Activated CD4-positive, CD25-positive, alpha-beta regulatory T cell treated with anti-CD3 and anti-CD28 coated beads, Interleukin-2, amount 50 U/mL, for 24 hours (primary cell): Measurements from ENCODE around the gene PTBP3.
A peak's percentile ranks its signal among the peaks of the same experiment; 100 is the strongest.
"Not testable (repeated sequence)": the region's sequence is repeated elsewhere in the genome, so short reads cannot be mapped to it uniquely, and the experiment has no call there.

Experiments
- ATAC-seq, 2 donors: fragments of 150-1000 bp; cut with Tn5 transposase; one replicate each; pipeline ENCODE4 v1.10.0; 2021; ENCODE audit warnings: mild to moderate bottlenecking in 1 of 2, moderate library complexity in 1 of 2

Gene PTBP3, protein sequence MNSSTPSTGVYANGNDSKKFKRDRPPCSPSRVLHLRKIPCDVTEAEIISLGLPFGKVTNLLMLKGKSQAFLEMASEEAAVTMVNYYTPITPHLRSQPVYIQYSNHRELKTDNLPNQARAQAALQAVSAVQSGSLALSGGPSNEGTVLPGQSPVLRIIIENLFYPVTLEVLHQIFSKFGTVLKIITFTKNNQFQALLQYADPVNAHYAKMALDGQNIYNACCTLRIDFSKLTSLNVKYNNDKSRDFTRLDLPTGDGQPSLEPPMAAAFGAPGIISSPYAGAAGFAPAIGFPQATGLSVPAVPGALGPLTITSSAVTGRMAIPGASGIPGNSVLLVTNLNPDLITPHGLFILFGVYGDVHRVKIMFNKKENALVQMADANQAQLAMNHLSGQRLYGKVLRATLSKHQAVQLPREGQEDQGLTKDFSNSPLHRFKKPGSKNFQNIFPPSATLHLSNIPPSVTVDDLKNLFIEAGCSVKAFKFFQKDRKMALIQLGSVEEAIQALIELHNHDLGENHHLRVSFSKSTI

DNA sequence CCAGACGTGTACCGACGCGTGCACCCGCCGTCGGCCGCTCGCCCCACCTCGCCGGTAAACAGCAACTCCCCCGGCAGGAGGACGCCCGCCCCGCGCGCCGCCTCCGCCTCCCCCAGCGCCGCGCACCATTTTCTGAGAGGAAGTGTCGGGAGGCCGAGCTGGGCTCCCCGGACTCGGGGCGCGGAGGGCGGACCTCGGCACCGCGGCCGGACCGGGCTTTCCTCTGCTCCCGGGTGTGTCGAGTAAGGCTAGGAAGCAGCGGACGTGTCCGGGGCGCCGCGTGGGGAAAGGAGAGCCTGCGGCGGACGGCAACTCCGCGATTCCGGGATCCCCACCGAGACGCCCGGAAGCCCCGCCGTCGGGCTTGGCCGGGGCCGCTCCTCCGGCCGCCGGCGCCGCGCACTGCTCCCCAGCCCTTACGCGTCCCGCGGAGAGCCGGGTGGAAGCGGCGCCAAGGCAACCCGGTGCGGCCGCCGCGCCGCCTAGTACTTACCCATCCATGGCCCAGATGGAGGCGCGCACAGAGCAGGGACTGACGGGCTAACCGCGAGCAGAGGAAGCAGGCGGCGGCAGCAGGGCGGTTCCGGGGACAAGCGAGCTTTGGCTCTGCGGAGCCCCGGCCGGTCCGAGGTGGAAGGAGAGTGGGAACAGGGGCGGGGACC is at the start of gene PTBP3:
TSS of gene PTBP3 (minus strand) at position 643 of the 662 bp plus-strand sequence. CDS start 35,754 bp downstream, outside the sequence.
- peak; percentile 58 to 64 for ATAC-seq

DNA sequence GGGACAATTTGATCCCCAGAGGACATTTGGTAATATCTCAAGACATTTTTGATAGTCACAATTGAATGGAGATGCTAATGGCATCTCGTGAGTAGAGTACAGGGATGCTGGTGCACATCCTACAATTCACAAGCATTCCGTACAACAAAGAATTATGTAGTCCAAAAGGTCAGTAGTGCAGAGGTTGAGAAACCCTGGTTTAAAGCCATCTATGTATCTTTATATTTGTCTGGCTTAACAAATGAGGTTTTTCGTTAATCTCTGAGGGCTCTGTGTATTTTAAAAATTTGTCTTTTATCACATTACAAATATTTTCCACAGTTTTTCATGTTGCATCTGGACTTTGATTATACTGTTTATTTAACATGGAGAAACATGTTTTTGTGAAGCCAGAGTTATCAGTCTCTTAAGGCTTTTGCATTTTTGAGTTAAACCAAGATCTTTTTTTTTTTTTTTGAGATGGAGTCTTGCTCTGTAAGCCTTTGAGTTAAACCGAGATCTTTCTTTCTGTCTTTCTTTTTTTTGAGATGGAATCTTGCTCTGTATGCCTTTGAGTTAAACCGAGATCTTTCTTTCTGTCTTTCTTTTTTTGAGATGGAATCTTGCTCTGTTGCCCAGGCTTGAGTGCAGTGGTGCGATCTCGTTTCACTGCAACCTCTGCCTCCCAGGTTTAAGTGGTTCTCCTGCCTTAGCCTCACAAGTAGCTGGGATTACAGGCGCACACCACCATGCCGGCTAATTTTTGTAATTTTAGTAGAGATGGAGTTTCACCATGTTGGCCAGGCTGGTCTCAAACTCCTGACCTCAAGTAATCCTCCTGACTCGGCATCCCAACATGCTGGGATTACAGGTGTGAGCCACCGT is 49.3 kb upstream of the PTBP3 start:
- no peak for ATAC-seq

DNA sequence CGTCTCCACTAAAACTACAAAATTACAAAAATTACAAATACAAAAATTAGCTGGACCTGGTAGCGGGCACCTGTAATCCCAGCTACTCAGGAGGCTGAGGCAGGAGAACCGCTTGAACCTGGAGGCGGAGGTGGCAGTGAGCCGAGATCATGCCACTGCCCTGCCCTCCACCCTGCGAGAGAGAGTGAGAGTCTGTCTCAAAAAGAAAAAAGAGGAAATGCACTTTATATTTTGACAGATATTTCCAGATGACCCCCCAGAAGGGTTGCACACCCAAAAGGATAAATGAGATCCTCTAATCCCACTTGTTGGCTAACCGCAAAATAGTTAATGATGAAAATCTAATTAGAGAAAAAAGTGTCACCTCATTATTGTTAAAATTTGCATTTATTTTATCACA is 48.6 kb upstream of the PTBP3 start:
- no peak for ATAC-seq

DNA sequence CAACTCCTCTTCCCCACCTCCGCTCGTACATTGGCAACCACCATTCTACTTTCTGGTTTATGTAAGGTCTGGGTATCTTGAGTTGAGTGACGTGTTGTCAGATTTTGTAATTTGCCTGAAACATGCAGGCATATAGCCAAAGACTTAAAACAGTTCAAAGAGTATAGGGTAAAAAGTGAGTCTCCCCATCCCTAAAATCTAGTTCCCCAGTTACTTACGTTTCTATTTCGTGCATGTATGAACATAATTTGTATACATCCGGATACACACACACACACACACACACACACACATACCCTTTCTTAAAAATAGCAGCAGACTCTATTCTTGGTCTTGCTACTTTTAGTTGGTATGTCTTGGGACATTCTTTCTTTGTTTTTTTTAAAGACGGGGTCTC is 47.4 kb upstream of the PTBP3 start:
- no peak for ATAC-seq

DNA sequence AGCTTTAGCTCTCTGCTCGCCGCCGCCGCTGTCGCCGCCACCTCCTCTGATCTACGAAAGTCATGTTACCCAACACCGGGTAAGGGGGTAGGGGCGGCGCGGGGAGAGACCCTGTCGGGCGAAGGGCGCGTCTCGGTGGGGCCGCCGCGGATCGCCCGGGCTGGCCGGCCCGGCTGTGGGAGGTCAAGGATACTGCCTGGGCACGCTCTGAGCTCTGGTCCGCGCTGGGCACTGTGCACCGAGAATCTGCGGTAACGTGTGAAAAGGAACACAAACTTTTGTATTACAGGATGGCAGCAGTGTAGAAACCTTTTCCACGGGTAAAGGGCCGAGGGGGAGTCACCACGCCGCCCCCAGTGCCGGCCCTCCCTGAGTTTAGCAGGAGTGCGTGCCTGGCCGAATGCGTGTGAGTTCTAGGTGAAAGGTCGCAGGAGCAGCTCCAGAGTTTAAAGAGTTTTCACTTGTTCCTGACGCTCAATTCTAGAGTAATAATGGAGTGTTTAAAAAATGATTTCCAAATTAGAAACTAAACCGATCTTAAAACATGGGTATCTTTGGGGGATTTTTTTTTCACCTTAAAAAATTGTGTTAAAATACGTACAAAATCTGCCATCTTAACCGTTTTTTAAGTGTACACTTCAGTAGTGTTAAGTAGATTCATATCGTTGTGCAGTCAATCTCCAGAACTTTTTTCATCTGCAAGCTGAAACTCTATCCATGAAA is 46.8 kb upstream of the PTBP3 start, which contains the start of gene HSDL2:
TSS of gene HSDL2 (plus strand) at position 7 of the 723 bp plus-strand sequence. CDS start at position 63, 56 bp downstream.
- peak; percentile 2 to 5 for ATAC-seq

DNA sequence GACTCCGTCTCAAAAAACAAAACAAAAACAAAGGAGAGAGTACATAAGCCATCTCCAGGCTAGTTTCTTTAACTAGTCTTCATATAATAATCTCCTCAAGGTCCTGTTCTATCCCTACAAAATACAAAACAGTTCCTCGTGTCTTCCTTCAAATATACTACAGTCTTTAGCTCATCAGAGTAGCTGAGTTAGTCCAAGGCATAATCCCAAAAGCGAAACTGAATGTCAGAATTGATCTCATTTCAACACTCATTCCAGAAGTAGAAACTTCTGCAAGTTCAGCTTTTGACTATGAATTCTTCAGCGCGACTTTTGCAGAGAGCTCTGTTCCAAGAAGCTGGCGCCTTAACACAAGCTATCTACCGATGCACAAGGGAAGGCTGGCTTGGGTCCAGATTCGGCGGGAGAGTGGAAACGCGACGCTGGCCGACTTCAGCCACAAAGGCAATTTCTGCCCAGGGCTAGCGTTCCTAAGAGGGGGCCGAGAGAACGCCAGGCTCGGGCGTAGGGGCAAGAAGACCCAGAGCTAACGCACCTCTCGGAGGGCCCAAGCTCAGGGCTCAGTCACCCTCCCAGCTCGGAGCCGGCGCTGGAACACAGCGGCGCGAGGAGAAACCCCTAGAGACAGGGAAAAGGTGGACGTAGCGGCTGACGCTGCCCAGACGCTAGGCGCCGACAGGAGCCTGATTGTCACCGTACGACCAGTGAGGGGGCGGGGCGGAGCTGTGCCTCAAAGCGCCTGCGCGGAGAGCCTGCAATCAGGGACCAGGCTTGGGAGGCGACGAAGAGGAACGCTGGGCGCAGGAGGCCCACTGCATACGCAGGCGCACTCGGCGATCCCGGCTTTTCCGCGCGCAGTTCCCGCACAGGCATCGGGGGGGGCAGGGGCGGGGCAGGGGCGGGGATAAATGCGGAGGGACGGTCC is 46.0 kb upstream of the PTBP3 start:
- peak; percentile 84 to 88 for ATAC-seq

DNA sequence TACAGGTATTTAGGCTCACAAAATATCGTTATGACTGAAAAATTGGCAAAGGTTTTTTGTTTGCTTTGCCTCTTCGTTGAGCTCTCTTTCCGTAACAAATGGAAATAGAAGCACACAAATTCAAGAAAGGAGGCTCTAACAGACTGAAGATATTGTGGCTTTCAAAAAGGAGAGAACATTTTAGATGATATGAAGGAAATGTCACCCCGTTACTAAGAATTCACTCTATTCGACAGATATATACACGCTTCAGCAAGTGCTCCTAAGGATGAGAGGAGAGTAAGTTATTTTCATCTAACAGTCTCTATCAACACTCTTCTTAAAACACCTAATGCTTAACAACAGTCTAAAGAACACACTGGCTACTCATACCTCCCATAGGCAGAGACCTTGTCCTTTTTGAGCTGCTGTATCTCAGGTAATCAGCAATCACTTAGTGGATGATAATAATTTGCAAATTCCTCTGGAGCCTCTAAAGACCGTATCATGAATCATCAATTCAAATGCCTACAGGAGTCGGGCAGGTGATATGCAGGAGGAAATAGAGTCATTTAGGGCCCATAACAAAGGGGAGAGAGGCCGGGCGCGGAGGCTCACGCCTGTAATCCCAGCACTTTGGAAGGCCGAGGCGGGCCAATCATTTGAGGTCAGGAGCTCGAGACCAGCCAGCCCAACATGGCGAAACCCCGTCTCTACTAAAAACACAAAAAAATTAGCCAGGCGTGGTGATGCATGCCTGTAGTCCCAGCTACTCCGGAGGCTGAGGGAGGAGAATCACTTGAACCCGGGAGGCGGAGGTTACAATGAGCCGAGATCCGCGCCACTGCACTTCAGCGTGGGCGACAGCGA is 45.1 kb upstream of the PTBP3 start:
- ATAC-seq, result no peak

DNA sequence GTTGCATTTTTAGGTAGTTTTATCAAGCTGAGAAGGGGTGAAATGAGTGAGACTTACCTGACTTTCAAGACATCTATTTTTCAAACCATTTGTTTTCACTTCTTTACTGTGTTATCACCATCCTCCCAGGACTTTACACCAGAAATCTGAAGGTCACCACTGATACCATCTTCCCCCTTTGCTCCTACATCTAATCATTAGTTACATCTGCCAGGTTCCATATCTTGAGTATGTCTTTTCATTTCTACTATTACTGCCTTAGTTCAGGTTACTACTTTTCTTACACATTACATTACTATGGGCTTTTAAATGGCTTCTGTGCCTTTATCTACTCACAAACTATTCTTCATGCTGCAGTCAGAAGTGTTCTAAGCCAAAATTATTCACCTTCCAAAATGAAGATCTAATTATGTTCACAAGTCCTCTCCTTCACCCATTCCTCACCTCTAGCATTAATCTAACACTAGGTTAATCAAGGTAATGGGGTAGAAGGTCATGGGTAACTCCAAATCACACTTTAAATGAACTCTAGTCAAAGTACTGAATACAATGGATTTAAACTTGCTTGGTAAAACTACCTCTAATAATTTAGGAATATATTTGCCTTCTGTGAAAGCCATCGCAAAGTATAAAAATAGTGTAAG is 44.4 kb upstream of the PTBP3 start:
- ATAC-seq, result no peak

DNA sequence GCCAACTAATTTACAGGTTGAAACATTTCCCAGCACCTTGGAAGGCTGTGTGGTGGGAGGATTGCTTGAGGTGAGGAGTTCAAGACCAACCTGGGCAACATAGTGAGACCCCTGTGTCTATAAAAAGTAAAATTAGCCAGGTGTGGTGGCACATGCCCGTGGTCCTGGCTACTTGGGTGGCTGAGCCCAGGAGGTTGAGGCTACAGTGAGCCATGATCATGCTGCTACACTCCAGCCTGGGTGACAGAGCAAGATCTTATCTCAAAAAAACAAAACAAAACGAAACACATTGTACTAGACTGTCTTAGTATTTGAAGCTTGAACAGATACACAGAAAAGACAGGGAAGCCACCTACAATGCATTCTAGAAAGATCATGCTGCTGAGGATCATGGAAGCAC is 43.7 kb upstream of the PTBP3 start:
- ATAC-seq, result no peak

DNA sequence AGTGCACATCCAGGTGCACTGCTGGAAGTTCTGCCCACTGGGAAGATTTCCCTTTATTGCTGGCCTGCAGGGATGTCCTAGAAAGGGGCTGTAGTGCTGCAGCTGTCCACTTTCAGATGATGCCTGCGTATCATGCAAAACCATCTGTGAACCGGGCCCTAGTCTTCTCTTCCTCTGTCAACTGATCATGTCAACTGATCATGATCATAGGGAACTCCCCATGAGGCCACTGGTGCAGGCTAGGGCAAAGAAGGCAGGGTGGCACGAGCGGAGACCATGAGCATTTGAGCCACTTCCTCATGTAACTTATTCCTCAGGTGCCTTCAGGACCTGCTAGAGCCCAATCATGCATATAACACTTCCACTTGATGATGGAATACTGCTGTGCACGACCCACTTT is 41.9 kb upstream of the PTBP3 start:
- no peak for ATAC-seq

DNA sequence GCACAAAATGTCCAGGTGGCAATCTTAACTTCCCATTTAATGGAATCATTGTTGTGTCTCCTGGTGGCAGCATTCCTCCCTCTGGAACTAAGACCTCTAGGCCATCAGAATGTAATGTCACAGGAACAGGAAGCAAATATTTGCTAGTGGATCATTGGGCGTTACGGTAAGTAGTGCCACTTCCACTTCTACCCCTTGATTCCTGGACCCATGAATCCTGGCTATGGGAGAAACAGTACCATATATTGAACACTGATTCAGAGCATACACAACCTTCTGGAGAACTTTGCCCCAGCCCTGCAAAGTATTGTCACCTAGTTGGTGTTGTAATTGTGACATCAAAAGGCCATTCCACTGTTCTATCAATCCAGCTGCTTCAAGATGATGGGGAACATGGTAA is 40.8 kb upstream of the PTBP3 start:
- not testable (repeated sequence) for ATAC-seq

DNA sequence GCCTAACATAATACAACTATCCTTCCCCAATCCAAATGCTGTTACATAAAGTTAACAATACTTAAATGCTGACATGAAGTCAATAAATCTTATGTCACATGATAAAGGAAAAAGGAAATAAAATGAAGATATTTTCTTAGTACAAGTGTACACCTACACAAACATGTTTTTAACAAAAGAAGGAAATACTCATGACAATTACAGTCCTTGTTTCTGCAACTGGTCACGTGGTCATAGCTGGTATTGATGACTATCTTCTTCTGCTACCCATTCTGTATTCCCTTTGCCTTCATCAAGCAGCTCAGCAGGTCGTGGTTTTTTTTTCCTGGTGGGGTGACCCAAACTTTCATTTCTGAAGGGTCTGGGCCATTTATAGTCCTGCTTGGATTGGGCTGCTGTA is 40.2 kb upstream of the PTBP3 start:
- ATAC-seq, result not testable (repeated sequence)

DNA sequence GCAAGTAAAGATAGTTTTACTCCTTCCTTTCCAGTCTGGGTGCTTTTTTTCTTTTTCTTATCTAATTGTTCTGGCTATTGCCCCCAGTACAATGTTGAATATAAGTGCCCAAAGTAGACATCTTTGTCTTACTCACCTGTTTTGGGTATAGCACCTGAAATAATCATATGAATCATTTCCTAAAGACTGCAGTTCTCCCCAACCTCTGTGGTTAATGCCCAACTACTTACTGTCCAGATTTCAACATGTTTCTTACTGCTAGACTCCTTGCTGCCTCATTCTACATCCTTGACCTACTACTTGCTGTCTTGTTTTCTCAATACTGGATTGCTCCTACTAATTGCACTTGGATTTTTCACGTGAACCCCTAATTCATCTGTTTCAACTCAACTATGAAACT is 37.6 kb upstream of the PTBP3 start:
- no peak for ATAC-seq

DNA sequence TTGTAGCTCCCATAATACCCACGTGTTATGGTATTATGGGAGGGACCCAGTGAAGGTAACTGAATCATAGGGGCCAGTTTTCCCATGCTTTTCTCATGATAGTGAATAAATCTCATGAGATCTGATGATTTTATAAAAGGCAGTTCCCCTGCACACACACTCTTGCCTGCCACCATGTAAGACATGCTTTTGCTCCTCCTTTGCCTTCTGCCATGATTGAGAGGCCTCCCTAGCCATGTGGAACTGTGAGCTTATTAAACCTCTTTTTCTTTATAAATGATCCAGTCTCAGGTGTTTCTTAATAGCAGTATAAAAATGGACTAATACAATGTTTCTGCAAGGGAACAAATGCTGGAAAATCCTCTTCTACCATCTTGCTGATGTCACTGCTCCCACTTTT is 36.4 kb upstream of the PTBP3 start:
- ATAC-seq, result no peak

DNA sequence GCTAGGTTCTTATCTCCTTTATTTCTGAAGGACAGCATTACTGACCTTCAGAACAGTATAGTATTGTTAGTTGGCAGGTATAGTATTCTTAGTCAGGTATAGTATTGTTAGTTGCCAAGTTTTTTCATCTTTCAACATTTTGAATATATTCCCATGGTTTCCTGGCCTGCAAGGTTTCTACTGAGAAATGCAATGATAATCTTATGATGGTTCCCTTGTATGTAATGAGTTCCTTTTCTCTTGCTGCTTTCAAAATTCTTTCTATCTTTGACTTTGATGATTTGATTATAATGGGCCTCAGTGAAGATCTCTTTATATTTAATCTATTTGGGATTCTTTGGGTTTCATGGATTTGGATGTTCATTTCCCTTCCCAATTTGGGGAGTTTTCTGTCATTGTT is 34.0 kb upstream of the PTBP3 start:
- ATAC-seq, result no peak

DNA sequence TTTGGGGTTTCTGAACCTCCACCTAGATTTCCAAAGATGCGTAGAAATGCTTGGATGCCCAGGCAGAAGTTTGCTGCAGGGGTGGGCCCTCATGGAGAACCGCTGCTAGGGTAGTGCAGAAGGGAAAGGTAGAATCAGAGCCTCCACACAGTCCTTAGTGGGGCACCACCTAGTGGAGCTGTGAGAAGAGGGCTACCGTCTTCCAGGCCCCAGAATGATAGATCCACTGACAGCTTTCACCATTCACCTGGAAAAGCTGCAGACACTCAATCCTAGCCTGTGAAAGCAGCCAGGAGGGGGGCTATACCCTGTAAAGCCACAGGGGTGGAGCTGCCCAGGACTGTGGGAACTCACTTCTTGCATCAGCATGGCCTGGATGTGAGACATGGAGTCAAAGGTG is 33.2 kb upstream of the PTBP3 start:
- no peak for ATAC-seq

DNA sequence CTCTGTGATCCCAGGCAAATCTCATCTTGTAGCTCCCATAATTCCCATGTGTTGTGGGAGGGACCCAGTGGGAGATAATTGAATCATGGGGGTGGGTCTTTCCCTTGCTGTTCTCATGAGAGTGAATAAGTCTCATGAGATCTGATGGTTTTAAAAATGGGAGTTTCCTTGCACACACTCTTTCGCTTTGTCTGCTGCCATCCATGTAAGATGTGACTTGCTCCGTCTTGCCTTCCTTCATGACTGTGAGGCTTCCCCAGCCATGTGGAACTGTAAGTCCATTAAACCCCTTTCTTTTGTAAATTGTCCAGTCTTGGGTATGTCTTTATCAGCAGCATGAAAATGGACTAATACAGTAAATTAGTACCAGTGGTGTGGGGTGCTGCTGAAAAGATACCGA is 31.8 kb upstream of the PTBP3 start:
- ATAC-seq, result not testable (repeated sequence)

DNA sequence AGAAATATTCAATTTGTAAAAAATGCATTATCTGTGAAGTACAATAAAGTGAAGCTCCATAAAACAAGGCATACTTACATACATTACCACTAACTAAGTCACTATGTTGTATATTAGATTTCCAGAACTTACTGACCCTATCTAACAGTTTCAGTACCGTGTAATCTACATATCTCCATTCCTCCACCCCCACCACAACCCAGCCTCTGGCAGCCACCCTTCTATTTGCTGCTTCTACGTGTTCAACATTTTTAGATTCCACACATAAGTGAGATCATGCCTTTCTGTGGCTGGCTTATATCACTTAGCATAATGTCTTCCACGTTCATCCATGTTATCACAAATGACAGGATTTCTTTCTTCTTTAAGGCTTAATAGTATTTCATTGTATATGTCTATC is 31.3 kb upstream of the PTBP3 start:
- no peak for ATAC-seq

DNA sequence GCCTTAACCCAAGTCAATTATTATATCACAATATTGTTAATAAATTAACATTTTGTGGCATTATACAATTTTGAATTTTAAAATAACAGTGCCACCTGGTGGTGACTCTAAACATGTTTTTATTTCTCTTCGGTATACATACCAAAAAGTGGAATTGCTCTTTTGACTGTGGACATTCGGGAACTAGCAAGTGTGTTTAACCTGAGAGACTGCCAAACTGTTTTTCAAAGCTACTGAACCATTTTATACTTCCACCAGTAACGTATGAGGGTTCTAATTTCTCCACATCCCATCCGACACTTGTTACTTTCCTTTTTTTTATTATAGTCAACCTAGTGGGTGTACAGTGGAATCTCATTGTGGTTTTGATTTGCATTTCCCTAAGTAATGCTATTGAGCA is 28.2 kb upstream of the PTBP3 start:
- ATAC-seq, result peak in 1 of 2 donors; percentile 27
